Measurements from ENCODE around the gene SLC27A3. TPM values are rescaled to one million over a fixed set of nuclear protein-coding genes. Genes with fewer than 3 reads are reported as not detected.

The SLC27A3 gene, protein sequence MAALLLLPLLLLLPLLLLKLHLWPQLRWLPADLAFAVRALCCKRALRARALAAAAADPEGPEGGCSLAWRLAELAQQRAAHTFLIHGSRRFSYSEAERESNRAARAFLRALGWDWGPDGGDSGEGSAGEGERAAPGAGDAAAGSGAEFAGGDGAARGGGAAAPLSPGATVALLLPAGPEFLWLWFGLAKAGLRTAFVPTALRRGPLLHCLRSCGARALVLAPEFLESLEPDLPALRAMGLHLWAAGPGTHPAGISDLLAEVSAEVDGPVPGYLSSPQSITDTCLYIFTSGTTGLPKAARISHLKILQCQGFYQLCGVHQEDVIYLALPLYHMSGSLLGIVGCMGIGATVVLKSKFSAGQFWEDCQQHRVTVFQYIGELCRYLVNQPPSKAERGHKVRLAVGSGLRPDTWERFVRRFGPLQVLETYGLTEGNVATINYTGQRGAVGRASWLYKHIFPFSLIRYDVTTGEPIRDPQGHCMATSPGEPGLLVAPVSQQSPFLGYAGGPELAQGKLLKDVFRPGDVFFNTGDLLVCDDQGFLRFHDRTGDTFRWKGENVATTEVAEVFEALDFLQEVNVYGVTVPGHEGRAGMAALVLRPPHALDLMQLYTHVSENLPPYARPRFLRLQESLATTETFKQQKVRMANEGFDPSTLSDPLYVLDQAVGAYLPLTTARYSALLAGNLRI
- 42.0 and 45.3 TPM in 2 replicates for total RNA-seq (2021)
- long read RNA-seq, transcript SLC27A3-201 (10 exons, 3,351 nt): major isoform, 18 of 31 reads
- long read RNA-seq, partial matches to known transcripts: 5 of 31 reads
- long read RNA-seq, other reads (novel, unspliced or antisense): 6 of 31 reads

DNA sequence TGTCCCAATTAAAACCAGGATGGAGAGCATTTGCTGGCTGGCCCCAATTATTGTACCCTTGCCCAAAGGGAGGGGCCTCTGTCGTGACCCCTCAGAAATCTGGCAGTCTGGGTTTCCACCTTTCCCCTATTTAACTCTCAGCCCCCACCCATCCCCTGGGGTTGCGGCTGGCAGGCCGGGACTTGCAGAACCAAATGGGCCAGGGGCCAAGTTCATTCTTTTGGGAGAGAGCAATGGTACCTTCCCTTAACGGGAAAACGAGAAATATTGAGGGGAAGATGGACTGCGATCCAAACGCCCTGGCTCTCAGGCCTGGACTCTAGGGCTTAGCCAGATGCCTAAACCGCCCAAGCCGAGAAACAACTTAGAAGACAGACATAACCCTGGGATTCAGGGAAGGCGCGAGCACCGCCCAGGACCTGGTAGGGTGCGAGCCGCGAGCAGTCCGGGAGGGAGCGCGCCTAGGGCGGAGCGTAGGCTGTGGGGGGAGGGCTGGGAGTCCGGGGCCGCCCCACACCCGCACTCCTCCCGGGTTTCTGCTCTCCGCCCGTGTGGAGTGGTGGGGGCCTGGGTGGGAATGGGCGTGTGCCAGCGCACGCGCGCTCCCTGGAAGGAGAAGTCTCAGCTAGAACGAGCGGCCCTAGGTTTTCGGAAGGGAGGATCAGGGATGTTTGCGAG lies at the start of gene SLC27A3:
Gene SLC27A3, plus strand, starts transcription at position 628 of the 678 bp plus-strand sequence. CDS start 91 bp downstream, outside the sequence.
- Histone ChIP-seq H3K9ac (ENCODE audit: extremely low read depth, insufficient read length, low read length) (peak within 1 kb of the TSS; percentile 71), H3K27ac (ENCODE audit: insufficient read length, low read depth, low read length) (peak within 1 kb of the TSS; percentile 7)

More for the DNA sequence above, at the start of gene SLC27A3:
- H3K4ac ChIP-seq (ENCODE audit: low read depth, low read length): no peak within 1 kb of the TSS
- TF ChIP-seq, protein P1, sequence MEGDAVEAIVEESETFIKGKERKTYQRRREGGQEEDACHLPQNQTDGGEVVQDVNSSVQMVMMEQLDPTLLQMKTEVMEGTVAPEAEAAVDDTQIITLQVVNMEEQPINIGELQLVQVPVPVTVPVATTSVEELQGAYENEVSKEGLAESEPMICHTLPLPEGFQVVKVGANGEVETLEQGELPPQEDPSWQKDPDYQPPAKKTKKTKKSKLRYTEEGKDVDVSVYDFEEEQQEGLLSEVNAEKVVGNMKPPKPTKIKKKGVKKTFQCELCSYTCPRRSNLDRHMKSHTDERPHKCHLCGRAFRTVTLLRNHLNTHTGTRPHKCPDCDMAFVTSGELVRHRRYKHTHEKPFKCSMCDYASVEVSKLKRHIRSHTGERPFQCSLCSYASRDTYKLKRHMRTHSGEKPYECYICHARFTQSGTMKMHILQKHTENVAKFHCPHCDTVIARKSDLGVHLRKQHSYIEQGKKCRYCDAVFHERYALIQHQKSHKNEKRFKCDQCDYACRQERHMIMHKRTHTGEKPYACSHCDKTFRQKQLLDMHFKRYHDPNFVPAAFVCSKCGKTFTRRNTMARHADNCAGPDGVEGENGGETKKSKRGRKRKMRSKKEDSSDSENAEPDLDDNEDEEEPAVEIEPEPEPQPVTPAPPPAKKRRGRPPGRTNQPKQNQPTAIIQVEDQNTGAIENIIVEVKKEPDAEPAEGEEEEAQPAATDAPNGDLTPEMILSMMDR (conservative IDR thresholded peaks at IDR 0.05): no peak
- no peak within 1 kb of the TSS for H4K5ac ChIP-seq (ENCODE audit: insufficient read length, low read depth, low read length)
- H3K4me1 ChIP-seq (ENCODE audit: insufficient read depth, low read length): peaks cover 5% of the 10 kb centered on the region; the same call in 1 of the 2 replicates
- H3K4me2 ChIP-seq (ENCODE audit: insufficient read depth, insufficient read length, low read length): peak within 1 kb of the TSS; percentile 74
- no peak within 1 kb of the TSS for H4K8ac ChIP-seq (replicated peaks; ENCODE audit: insufficient read length, low read depth, low read length)
- no peak within 1 kb of the TSS for H2AFZ ChIP-seq (ENCODE audit: low read length)
- peak within 1 kb of the TSS; percentile 83 to 89 for H3K4me3 Mint-ChIP-seq
- no peaks in the 10 kb centered on the region for H3K27me3 ChIP-seq (ENCODE audit: insufficient read depth, low read length)
- no peak within 1 kb of the TSS for H3K23ac ChIP-seq (ENCODE audit: insufficient read length, low read depth, low read length)
- peaks cover 35 to 46% of the 10 kb centered on the region in 2 experiments for H3K4me1 Mint-ChIP-seq
- H2BK120ac ChIP-seq (ENCODE audit: low read depth, low read length, poor library complexity, severe bottlenecking): no peak within 1 kb of the TSS
- H3K27me3 Mint-ChIP-seq (ENCODE audit: low read depth): no peaks in the 10 kb centered on the region
- H3K14ac ChIP-seq (ENCODE audit: insufficient read depth, low read length): peak within 1 kb of the TSS; percentile 88
- H3K36me3 Mint-ChIP-seq (ENCODE audit: insufficient read depth in 1 of 3, low read depth in 3 of 3): peaks cover 13 to 62% (median 50%) of the 10 kb centered on the region in 3 experiments; a peak in 6 of 7 replicates
- H3K18ac ChIP-seq (ENCODE audit: insufficient read length, low read depth, low read length): peak within 1 kb of the TSS; percentile 78
- DNase-seq: peak; percentile 61
- H3K9me3 Mint-ChIP-seq: no peaks in the 10 kb centered on the region
- H2AK5ac ChIP-seq (ENCODE audit: insufficient read length, low read length): no peak within 1 kb of the TSS
- peaks cover 10% of the 10 kb centered on the region for H3K23me2 ChIP-seq (ENCODE audit: insufficient read length, low read depth, low read length, poor library complexity, severe bottlenecking)
- no peak within 1 kb of the TSS for H4K91ac ChIP-seq (ENCODE audit: insufficient read length, low read depth, low read length)
- H2BK5ac ChIP-seq (ENCODE audit: insufficient read length, low read length): no peak within 1 kb of the TSS
- no peak within 1 kb of the TSS for H3T11ph ChIP-seq (ENCODE audit: low read length)
- H3K56ac ChIP-seq (ENCODE audit: insufficient read length, low read depth, low read length): no peak within 1 kb of the TSS
- H3K9me3 ChIP-seq (ENCODE audit: control insufficient read depth, low read depth, low read length): no peaks in the 10 kb centered on the region
- no CpG with 5 or more reads among the region's 35 CpGs for WGBS (ENCODE audit: extremely low coverage, insufficient read length, low lambda C conversion rate)
- H4K20me1 ChIP-seq (ENCODE audit: control insufficient read depth, insufficient read depth, insufficient read length): no peaks in the 10 kb centered on the region
- no peak within 1 kb of the TSS for H2BK20ac ChIP-seq (ENCODE audit: low read depth, low read length, poor library complexity, severe bottlenecking)
- no peaks in the 10 kb centered on the region for H3K79me2 ChIP-seq (ENCODE audit: insufficient read depth, low read length)
- H2BK15ac ChIP-seq (ENCODE audit: low read depth, low read length): no peak within 1 kb of the TSS
- no peak within 1 kb of the TSS for H2BK12ac ChIP-seq (ENCODE audit: insufficient read length, low read depth, low read length)
- H3K27ac Mint-ChIP-seq: peak within 1 kb of the TSS; percentile 77 to 94 (median 92); a peak in 5 of 7 replicates
- no peaks in the 10 kb centered on the region for H3K79me1 ChIP-seq (ENCODE audit: insufficient read depth, low read depth, low read length, poor library complexity, severe bottlenecking)
